GM11168 (cell line): ENCODE results near the gene PARP6.
"Not testable (repeated sequence)": the region's sequence is repeated elsewhere in the genome, so short reads cannot be mapped to it uniquely, and the experiment has no call there.

Source experiments
- in situ Hi-C: fragments of 300-500 bp; cut with MboI; formaldehyde crosslinking; loops from one replicate; pipeline ENCODE4 v1.12.0; 2022; ENCODE audit warnings: low sequenced_read_pairs; ENCODE audit not compliant: unreplicated experiment

PARP6 gene

GRCh38 chr15:72281713-72282112 lies 9.4 kb upstream of the PARP6 start:
- in situ Hi-C loops, result no loop called here

GRCh38 chr15:72280751-72281150 lies 8.4 kb upstream of the PARP6 start:
- in situ Hi-C loops, result no loop called here

GRCh38 chr15:72278737-72279136 lies 6.4 kb upstream of the PARP6 start:
- in situ Hi-C loops, result no loop called here

- in situ Hi-C loops, result no loop called here
These were observed 4.0 kb upstream of the PARP6 start for GRCh38 chr15:72276326-72276700.

- in situ Hi-C loops, result not testable (repeated sequence)
These were observed 3.4 kb upstream of the PARP6 start for GRCh38 chr15:72275635-72276325.

- in situ Hi-C loops, result no loop called here
These were observed 621 bp upstream of the PARP6 start for GRCh38 chr15:72272997-72273352.

- in situ Hi-C loops, result no loop called here
These were observed 500 bp downstream of the PARP6 start for GRCh38 chr15:72271895-72272212.

- in situ Hi-C loops, result no loop called here
These were observed 1.1 kb downstream of the PARP6 start for GRCh38 chr15:72271221-72271620.

GRCh38 chr15:72269739-72270138 lies 2.6 kb downstream of the PARP6 start:
- in situ Hi-C loops, result no loop called here

- in situ Hi-C loops, result no loop called here
These were observed 7.3 kb downstream of the PARP6 start for GRCh38 chr15:72265031-72265430.

GRCh38 chr15:72252663-72253299 lies 19.6 kb downstream of the PARP6 start:
- in situ Hi-C loops, result no loop called here

GRCh38 chr15:72249142-72249810 lies 23.1 kb downstream of the PARP6 start:
- in situ Hi-C loops, result no loop called here

- in situ Hi-C loops, result no loop called here
These were observed 23.8 kb downstream of the PARP6 start for GRCh38 chr15:72248514-72248913.

- in situ Hi-C loops, result no loop called here
These were observed 29.5 kb downstream of the PARP6 start for GRCh38 chr15:72242775-72243370.

GRCh38 chr15:72239652-72240051 lies 32.7 kb downstream of the PARP6 start:
- in situ Hi-C loops, result no loop called here

GRCh38 chr15:72238586-72238985 lies 33.8 kb downstream of the PARP6 start:
- in situ Hi-C loops, result no loop called here

- in situ Hi-C loops, result no loop called here
These were observed 34.5 kb downstream of the PARP6 start for GRCh38 chr15:72237853-72238224.

GRCh38 chr15:72237029-72237852 lies 35.1 kb downstream of the PARP6 start:
- in situ Hi-C loops, result no loop called here

GRCh38 chr15:72236381-72237003 lies 35.9 kb downstream of the PARP6 start:
- in situ Hi-C loops, result no loop called here

GRCh38 chr15:72235298-72235697 lies 37.1 kb downstream of the PARP6 start:
- in situ Hi-C loops, result no loop called here
